Measurements from ENCODE around the gene DEAF1.
"Not testable (repeated sequence)": the region's sequence is repeated elsewhere in the genome, so short reads cannot be mapped to it uniquely, and the experiment has no call there.

DEAF1 gene, protein sequence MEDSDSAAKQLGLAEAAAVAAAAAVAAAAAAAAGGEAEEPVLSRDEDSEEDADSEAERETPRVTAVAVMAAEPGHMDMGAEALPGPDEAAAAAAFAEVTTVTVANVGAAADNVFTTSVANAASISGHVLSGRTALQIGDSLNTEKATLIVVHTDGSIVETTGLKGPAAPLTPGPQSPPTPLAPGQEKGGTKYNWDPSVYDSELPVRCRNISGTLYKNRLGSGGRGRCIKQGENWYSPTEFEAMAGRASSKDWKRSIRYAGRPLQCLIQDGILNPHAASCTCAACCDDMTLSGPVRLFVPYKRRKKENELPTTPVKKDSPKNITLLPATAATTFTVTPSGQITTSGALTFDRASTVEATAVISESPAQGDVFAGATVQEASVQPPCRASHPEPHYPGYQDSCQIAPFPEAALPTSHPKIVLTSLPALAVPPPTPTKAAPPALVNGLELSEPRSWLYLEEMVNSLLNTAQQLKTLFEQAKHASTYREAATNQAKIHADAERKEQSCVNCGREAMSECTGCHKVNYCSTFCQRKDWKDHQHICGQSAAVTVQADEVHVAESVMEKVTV

DNA sequence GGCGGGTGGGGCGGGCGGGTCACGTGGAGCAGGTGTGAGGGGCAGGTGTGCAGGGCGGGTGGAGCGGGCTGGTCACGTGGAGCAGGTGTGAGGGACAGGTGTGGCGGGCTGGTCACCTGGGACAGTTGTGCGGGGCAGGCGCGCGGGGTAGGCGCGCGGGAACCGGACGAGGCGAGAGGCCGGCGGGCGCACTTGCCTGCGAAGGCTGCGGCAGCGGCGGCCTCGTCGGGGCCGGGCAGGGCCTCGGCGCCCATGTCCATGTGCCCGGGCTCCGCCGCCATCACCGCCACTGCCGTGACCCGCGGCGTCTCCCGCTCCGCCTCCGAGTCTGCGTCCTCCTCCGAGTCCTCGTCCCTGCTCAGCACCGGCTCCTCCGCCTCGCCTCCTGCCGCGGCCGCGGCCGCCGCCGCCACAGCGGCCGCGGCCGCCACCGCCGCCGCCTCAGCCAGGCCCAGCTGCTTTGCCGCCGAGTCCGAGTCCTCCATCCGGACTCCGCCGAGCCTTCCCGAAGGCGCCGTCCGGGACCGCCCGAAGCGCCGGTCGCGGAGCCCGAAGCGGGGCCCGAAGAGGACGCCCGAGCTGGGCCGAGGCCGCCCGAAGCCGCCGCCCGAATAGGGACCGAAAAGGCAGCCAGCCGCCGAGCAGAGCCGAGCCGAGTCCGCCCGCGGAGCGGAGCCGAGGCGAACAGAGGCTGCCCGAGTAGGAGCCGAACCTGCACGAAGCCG is at the start of gene DEAF1:
TSS of gene DEAF1 (minus strand) at position 660 of the 725 bp plus-strand sequence. CDS start at position 485, 175 bp downstream.
- DNase-seq, result peak; percentile 94

DNA sequence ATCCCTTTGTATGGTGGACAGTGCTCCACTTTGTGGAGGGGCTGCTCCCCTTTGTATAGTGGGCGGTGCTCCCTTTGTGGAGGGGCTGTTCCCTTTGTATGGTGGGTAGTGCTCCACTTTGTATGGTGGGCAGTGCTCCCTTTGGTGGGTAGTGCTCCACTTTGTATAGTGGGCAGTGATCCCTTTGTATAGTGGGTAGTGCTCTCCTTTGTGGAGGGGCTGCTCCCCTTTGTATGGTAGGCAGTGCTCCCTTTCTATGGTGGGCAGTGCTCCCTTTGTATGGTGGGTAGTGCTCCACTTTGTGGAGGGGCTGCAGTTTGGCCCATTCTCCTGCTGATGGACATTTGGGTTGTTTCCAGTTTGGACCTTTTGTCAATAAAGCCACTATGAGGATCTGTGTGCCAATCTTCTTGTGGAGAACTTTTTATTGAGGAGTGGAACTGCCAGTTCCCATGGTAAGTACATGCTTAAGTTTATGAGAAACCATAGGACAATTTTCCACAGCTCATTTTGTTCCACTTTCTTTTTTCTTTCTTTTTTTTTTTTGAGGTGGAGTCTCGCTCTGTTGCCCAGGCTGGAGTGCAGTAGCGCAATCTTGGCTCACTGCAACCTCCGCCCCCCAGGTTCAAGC is 47.7 kb upstream of the DEAF1 start:
- no peak for DNase-seq

DNA sequence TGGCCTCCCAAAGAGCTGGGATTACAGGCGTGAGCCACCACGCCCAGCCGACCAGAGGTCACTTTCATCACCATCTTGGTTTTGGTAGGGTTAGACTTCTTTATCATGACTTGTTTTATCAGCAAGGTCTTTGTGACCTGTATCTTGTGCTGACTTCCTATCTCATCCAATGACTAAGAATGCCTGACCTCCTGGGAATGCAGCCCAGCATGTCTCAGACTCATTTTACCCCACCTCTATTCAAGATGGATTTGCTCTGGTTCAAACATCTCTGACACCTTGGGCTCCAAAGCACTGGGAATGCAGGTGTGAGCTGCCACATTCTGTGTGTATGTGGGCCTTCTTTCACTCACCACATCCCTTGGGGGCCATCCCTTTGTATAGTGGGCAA is 47.1 kb upstream of the DEAF1 start:
- DNase-seq, result no peak

GRCh38 chr11:737899-738298 is 42.9 kb upstream of the DEAF1 start:
- not testable (repeated sequence) for DNase-seq

DNA sequence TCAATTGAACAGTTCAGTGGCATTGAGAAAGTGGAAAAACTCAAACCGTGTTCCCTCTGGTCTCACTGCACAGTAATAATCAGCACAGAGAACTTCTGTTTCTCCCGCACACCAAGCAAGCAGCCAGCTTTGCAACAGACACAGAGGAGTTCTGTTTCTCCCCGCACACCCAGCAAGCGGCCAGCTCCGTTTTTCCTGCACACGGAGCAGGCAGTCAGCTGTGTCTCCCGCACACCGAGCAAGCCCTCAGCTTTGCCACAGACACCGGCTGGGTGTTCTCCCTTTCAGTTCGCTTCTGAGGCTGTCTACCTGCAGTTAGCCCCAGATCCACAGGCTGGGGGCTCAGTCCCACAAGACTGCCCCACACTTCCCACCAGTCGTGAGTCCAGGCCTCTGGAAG is 42.3 kb upstream of the DEAF1 start:
- no peak for DNase-seq

- not testable (repeated sequence) for DNase-seq
Observed at GRCh38 chr11:734541-734940, 39.5 kb upstream of the DEAF1 start.

DNA sequence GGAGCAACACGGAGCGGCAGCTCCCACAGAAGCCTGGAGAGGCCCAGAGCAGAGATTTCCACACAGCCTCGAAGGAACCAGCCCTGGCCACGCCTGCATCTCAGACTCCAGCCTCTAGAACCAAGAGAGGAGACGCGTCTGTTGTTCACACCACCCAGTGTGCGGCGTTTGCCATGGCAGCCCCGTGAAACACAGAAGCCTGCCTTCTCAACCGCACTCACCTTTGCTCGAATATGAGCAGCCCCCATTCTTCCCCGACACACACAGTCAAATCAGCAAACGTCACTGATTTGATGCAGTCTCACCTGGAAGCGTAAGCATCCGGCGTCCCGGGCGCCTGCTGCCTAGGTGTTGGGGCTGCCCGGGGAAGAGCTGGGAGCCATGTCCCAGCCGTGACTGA is 38.0 kb upstream of the DEAF1 start:
- no peak for DNase-seq

- no peak for DNase-seq
Observed at GRCh38 chr11:729492-730074, 34.6 kb upstream of the DEAF1 start.

DNA sequence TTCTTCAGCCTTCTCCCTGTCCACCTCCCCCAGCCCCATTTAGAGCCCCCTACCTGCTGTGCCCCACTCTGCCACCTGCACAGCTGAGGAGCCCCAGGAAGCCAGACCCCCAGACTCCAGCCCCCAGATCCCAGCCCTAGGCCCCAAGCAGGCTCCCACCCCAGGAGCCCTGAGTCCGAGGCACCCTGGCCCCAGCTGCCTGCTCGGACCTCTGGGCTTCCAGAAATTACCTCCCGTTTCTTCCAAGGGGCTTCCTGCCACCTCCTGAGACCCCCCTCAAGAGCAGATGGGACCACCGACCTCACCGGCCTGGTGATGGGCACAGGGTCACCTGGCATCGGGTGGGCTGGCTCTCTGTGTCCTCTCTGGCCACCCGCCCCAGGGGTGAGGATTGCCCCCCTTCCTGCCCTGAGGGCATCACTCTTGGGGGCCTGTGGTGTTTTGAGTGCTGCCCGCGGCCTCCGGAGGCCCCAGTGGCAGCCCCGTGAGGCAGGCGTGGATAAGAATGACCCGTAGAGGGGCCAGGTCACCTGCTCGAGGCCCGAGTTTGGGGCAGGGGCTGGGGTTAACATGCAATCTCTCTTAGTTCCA is 34.0 kb upstream of the DEAF1 start:
- no peak for DNase-seq

DNA sequence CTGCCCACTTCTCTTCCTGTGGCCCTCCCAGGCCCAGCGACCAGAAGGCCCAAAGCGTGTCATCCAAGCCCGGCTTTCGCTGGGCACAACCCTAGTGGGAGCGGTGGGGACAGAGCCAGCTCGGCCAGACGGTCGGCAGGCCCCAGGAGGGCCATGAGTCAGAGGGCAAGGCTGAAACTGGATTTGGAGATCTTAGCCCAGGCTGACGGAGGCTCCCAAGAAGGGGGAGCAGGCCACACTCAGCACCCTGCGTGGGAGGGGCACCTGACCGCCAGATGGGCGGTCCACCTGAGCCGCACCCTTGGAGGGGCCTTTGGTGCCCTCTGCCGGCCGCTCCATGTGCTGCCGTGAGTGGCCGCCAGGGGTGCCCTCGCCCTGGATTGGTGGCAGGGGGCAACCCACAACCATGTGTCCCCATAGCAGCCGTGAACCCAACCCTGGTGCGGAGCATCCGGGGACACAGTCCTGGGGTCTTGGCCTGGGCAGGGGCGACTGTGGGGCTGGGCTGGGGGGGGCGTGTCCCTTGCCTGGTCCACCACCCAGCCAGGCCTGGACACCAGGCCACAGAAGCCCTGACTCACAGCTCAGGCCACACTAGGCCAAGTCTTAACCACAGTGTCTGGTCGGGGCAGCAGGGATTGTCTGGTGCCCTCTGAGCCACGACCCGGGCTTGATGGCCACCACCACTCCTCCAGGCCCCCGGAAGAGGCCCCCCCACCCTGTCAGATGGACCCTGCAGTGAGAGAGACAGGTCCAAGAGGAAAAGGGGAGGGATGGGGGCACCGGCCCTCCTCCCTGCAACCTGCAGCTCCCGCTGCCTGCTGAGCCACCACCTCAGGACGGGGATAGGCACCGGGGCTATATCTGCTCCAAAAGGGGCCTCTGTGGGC is 33.1 kb upstream of the DEAF1 start:
- DNase-seq, result peak; percentile 65

DNA sequence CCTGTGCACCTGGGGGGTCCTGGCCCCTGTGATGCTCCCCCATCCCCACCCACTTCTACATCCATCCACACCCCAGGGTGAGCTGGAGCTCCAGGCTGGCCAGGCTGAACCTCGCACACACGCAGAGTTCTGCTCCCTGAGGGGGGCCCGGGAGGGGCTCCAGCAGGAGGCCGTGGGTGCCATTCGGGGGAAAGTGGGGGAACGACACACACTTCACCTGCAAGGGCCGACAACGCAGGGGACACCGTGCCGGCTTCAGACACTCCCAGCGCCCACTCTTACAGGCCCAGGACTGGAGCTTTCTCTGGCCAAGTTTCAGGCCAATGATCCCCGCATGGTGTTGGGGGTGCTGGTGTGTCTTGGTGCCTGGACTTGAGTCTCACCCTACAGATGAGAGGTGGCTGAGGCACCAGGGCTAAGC is 32.3 kb upstream of the DEAF1 start:
- DNase-seq, result no peak

- no peak for DNase-seq
Observed at GRCh38 chr11:726278-727220, 31.5 kb upstream of the DEAF1 start.

GRCh38 chr11:725624-726202 is 30.7 kb upstream of the DEAF1 start:
- no peak for DNase-seq

- no peak for DNase-seq
Observed at GRCh38 chr11:724778-725386, 29.9 kb upstream of the DEAF1 start.

GRCh38 chr11:724049-724777 is 29.2 kb upstream of the DEAF1 start:
- no peak for DNase-seq

DNA sequence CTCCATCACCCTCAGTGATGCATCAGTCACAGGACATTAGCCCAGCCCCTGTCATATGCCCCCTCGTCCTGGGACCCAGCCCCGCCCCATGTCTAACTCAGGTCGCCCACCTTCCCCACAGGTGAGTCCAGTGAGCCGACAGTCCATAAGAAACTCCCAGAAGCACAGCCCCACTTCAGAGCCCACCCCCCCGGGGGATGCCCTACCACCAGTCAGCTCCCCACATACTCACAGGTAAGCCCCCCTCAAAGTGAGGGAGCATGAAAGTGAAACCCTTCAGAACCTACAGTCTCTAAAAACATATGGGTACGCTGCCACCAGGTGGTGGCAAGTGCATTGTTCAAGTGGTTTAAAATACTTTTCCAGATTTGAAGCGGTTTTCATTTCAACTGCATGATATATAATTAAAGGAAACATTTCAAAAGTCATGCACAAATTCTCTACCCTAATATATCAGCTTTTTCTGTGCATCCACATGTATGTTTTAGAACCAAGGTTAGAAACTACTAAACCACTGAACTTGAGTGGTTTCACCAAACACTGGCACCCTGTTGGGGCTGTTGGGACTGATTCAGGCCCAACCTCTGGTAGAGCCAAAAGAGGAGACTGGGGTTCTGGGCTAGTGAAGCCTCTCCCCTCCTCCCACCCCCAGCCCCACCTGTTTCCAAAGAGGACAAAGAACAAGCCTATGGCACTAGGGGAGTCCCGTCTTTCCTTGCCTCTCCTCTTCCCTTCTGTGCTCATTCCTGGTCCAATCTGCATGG is 28.3 kb upstream of the DEAF1 start:
- peak; percentile 55 for DNase-seq

DNA sequence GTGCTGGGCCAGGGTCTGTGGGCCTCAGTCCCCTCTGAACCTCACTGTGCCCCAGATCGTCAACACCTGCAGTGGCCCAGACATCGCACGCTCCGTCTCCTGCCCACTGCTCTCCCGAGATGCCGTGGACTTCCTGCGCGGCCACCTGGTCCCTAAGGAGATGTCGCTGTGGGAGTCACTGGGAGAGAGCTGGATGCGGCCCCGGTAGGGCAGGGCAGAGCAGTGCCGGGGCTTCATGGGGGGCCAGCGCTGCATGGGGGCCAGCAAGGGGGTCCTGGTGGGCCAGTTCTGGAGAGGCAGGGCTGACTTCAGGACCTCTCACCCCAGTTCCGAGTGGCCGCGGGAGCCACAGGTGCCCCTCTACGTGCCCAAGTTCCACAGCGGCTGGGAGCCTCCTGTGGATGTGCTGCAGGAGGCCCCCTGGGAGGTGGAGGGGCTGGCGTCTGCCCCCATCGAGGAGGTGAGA is 27.4 kb upstream of the DEAF1 start:
- no peak for DNase-seq

Measured in NCI-H1436 (cell line).